CD14-positive monocyte (primary cell): Measurements from ENCODE around the gene PDE9A. TPM values are rescaled to one million over a fixed set of nuclear protein-coding genes. Genes with fewer than 3 reads are reported as not detected.

Source experiments
- DNase-seq, 3 donors: peaks; one replicate each; pipeline ENCODE4 v3.0.0-alpha.2; 2011 to 2022
- H2AFZ ChIP-seq: 2 replicates; pipeline ENCODE4 v1.6.0; 2012; ENCODE audit warnings: mild to moderate bottlenecking, low read depth, low read length, inconsistent platforms; ENCODE audit not compliant: insufficient read depth, poor library complexity, severe bottlenecking
- H3K27ac ChIP-seq, 2 donors: 1 replicate in 1 of 2; 2 replicates in 1 of 2; pipeline ENCODE4 v1.5.1; 2012 to 2013; ENCODE audit warnings: low read length in 2 of 2, control low read depth in 1 of 2, inconsistent platforms in 1 of 2, low read depth in 1 of 2, mild to moderate bottlenecking in 1 of 2
- H3K27me3 ChIP-seq, 2 donors: one replicate each; pipeline versions ENCODE4 v1.6.0 to v1.6.1; 2011 to 2013; ENCODE audit warnings: low read length in 2 of 2; ENCODE audit not compliant: control insufficient read depth in 2 of 2, insufficient read depth in 2 of 2
- H3K36me3 ChIP-seq, 2 donors: replicated peaks in 1 of 2; 1 replicate in 1 of 2; 2 replicates in 1 of 2; pipeline versions ENCODE4 v1.5.1 to v1.6.1; 2012 to 2013; ENCODE audit warnings: low read length in 2 of 2, control low read depth in 1 of 2, inconsistent platforms in 1 of 2, mild to moderate bottlenecking in 1 of 2; ENCODE audit not compliant: insufficient read depth in 2 of 2, control insufficient read depth in 1 of 2
- H3K4me1 ChIP-seq, 2 donors: 1 replicate in 1 of 2; 2 replicates in 1 of 2; pipeline versions ENCODE4 v1.5.1 to v1.6.1; 2012 to 2013; ENCODE audit warnings: low read length in 2 of 2, control low read depth in 1 of 2, inconsistent platforms in 1 of 2, mild to moderate bottlenecking in 1 of 2, moderate library complexity in 1 of 2; ENCODE audit not compliant: insufficient read depth in 2 of 2, control insufficient read depth in 1 of 2
- H3K4me2 ChIP-seq: replicated peaks from 2 replicates; pipeline ENCODE3; 2012; ENCODE audit warnings: low read length, moderate library complexity, mild to moderate bottlenecking; ENCODE audit not compliant: poor library complexity, severe bottlenecking; ENCODE audit errors: extremely low read depth
- H3K4me3 ChIP-seq, 3 experiments: fragments of 200-600 bp in 1 of 3; sonication (generic) in 1 of 3; replicated peaks in 1 of 3; 1 replicate in 2 of 3; 2 replicates in 1 of 3; pipeline ENCODE4 v1.5.1; 2011 to 2013; ENCODE audit warnings: low read length in 3 of 3, mild to moderate bottlenecking in 3 of 3, control low read depth in 2 of 3, low read depth in 2 of 3, inconsistent platforms in 1 of 3, moderate library complexity in 1 of 3
- H3K79me2 ChIP-seq: 2 replicates; pipeline ENCODE4 v1.6.0; 2012; ENCODE audit warnings: mild to moderate bottlenecking, control low read depth, inconsistent platforms, low read length, moderate library complexity; ENCODE audit not compliant: insufficient read depth
- H3K9ac ChIP-seq: 2 replicates; pipeline ENCODE4 v1.6.0; 2017; ENCODE audit warnings: low read length, mild to moderate bottlenecking; ENCODE audit not compliant: insufficient read depth, poor library complexity, severe bottlenecking
- H3K9me3 ChIP-seq, 2 donors: replicated peaks in 1 of 2; 1 replicate in 1 of 2; 2 replicates in 1 of 2; pipeline versions ENCODE4 v1.5.1 to v1.6.1; 2012 to 2013; ENCODE audit warnings: low read length in 2 of 2, control low read depth in 1 of 2; ENCODE audit not compliant: control insufficient read depth in 1 of 2, insufficient read depth in 1 of 2
- H4K20me1 ChIP-seq: 2 replicates; pipeline ENCODE4 v1.6.0; 2012; ENCODE audit warnings: mild to moderate bottlenecking, low read length, control low read depth, moderate library complexity; ENCODE audit not compliant: insufficient read depth
- H3K27ac Mint-ChIP-seq, 7 donors: one replicate each; pipeline ENCODE4 v1.8.0; 2020; ENCODE audit warnings: mild to moderate bottlenecking in 7 of 7, mixed read lengths in 7 of 7, moderate library complexity in 6 of 7, inconsistent platforms in 2 of 7
- H3K27me3 Mint-ChIP-seq, 3 donors: one replicate each; pipeline ENCODE4 v1.8.0; 2021 to 2022; ENCODE audit warnings: low read depth in 3 of 3, mild to moderate bottlenecking in 3 of 3, mixed read lengths in 3 of 3, moderate library complexity in 3 of 3, inconsistent platforms in 1 of 3
- H3K36me3 Mint-ChIP-seq, 2 donors: one replicate each; pipeline ENCODE4 v1.8.0; 2020; ENCODE audit warnings: mixed read lengths in 2 of 2, inconsistent platforms in 1 of 2, mild to moderate bottlenecking in 1 of 2
- H3K4me1 Mint-ChIP-seq: one replicate; pipeline ENCODE4 v1.8.0; 2020; ENCODE audit warnings: mild to moderate bottlenecking, mixed read lengths
- H3K4me3 Mint-ChIP-seq, 2 donors: one replicate each; pipeline ENCODE4 v1.8.0; 2020; ENCODE audit warnings: mild to moderate bottlenecking in 2 of 2, mixed read lengths in 2 of 2, moderate library complexity in 1 of 2
- H3K9me3 Mint-ChIP-seq, 7 donors: one replicate each; pipeline ENCODE4 v1.8.0; 2020 to 2022; ENCODE audit warnings: mixed read lengths in 7 of 7, mild to moderate bottlenecking in 6 of 7, moderate library complexity in 6 of 7, inconsistent platforms in 2 of 7
- WGBS: methylation state at CpG from one replicate; pipeline ENCODE4 v1.1.5; 2013; ENCODE audit warnings: missing lambda C conversion rate; ENCODE audit not compliant: insufficient coverage; 5-methylcytosine and 5-hydroxymethylcytosine counted together
- intact Hi-C, 2 donors: fragments of 100-400 bp; cut with micrococcal nuclease; formaldehyde crosslinking; loops; one replicate each; pipeline versions ENCODE4 v1.15.0 to v1.15.1; 2023
- polyA plus RNA-seq, 3 donors: library from polyadenylated mRNA; depleted of rRNA in 1 of 3; unstranded in 2 of 3; stranded (reverse) in 1 of 3; fragments of 300-500 nt in 2 of 3; fragments of >200 nt in 1 of 3; fragmentation: Illumina TruSeq in 2 of 3; gene quantifications; 1 replicate in 2 of 3; 2 replicates in 1 of 3; pipeline ENCODE4 v1.2.3, GENCODE V29; 2012 to 2021
- TF ChIP-seq, protein P1 (sequence below): fragments of 200-600 bp; IDR thresholded peaks from one replicate; pipeline ENCODE4 v1.8.0; 2022; ENCODE audit warnings: antibody characterized with exemption, mild to moderate bottlenecking

Gene PDE9A
- polyA plus RNA-seq, 3 donors: 0.05 to 0.52 TPM; not detected in 1

- H3K9ac ChIP-seq: no peak overlapping the region
- peaks cover 0 to 6% of the 10 kb centered on the region in 2 donors for H3K27me3 ChIP-seq
- 93% methylated on average over 20 of the region's 24 CpGs for WGBS
- no peaks in the 10 kb centered on the region for H3K9me3 ChIP-seq
- H3K27ac Mint-ChIP-seq: no peak overlapping the region
- no peak for DNase-seq
- no peaks in the 10 kb centered on the region for H3K36me3 Mint-ChIP-seq
- no peaks in the 10 kb centered on the region for H3K79me2 ChIP-seq
- peaks cover 26% of the 10 kb centered on the region for H3K4me1 Mint-ChIP-seq
- peaks cover 6 to 10% of the 10 kb centered on the region in 2 donors for H3K4me1 ChIP-seq
- H3K36me3 ChIP-seq: no peaks in the 10 kb centered on the region
- TF ChIP-seq, protein P1, sequence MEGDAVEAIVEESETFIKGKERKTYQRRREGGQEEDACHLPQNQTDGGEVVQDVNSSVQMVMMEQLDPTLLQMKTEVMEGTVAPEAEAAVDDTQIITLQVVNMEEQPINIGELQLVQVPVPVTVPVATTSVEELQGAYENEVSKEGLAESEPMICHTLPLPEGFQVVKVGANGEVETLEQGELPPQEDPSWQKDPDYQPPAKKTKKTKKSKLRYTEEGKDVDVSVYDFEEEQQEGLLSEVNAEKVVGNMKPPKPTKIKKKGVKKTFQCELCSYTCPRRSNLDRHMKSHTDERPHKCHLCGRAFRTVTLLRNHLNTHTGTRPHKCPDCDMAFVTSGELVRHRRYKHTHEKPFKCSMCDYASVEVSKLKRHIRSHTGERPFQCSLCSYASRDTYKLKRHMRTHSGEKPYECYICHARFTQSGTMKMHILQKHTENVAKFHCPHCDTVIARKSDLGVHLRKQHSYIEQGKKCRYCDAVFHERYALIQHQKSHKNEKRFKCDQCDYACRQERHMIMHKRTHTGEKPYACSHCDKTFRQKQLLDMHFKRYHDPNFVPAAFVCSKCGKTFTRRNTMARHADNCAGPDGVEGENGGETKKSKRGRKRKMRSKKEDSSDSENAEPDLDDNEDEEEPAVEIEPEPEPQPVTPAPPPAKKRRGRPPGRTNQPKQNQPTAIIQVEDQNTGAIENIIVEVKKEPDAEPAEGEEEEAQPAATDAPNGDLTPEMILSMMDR: no peak
- H3K9me3 Mint-ChIP-seq: peaks cover 0 to 2% (median 0%) of the 10 kb centered on the region in 7 donors
- no peak overlapping the region for H2AFZ ChIP-seq
- intact Hi-C loops: no loop called here
- no peak overlapping the region for H3K27ac ChIP-seq
- no peak overlapping the region for H3K4me2 ChIP-seq
- no peaks in the 10 kb centered on the region for H4K20me1 ChIP-seq
- no peak overlapping the region for H3K4me3 ChIP-seq
- H3K4me3 Mint-ChIP-seq: no peak overlapping the region
- H3K27me3 Mint-ChIP-seq: peaks cover 39 to 41% (median 39%) of the 10 kb centered on the region in 3 donors
Observed at GRCh38 chr21:42681296-42682206, 28.1 kb downstream of the PDE9A start.

DNA sequence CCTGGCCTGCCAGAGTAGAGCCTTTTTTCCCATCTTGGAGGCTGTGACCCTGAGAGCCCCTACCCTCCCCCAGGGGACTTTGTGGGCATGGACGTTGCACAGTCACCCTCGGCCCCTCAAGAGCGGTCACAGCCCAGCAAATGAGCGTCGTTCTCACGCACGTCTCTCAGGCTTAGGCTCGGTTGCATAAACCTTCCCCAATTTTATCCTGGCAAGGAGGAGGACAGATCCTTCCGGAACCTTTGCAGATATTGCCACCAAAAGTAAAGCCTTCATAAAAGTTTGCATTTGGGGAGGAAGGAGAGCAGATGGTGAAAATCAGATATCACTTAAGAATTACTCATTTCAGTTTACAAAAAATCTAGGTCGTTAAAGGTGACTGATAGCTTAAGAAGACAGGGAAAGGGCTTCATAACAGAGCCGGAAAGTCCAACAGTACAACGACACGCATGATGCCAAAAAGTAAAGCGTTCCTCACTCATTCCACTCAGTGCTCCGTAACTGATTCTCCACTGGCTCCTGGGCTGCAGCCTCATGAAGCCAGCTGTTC is 29.3 kb downstream of the PDE9A start:
- H3K4me3 Mint-ChIP-seq: no peak overlapping the region
- no peak for DNase-seq
- H3K36me3 ChIP-seq: no peaks in the 10 kb centered on the region
- no peaks in the 10 kb centered on the region for H4K20me1 ChIP-seq
- no peak overlapping the region for H3K9ac ChIP-seq
- intact Hi-C loops: no loop called here
- no peak overlapping the region for H3K4me3 ChIP-seq
- peaks cover 0 to 2% (median 0%) of the 10 kb centered on the region in 7 donors for H3K9me3 Mint-ChIP-seq
- TF ChIP-seq, protein P1: no peak
- no peaks in the 10 kb centered on the region for H3K9me3 ChIP-seq
- H3K4me2 ChIP-seq: no peak overlapping the region
- no peaks in the 10 kb centered on the region for H3K36me3 Mint-ChIP-seq
- H2AFZ ChIP-seq: no peak overlapping the region
- peaks cover 6 to 10% of the 10 kb centered on the region in 2 donors for H3K4me1 ChIP-seq
- no peak overlapping the region for H3K27ac ChIP-seq
- no peaks in the 10 kb centered on the region for H3K79me2 ChIP-seq
- H3K27me3 ChIP-seq: peaks cover 0 to 6% of the 10 kb centered on the region in 2 donors
- no peak overlapping the region for H3K27ac Mint-ChIP-seq
- peaks cover 35 to 38% (median 36%) of the 10 kb centered on the region in 3 donors for H3K27me3 Mint-ChIP-seq
- peaks cover 23% of the 10 kb centered on the region for H3K4me1 Mint-ChIP-seq
- 85% methylated on average over 10 of the region's 15 CpGs for WGBS
